C4-2B (cell line): ENCODE results near the gene WNT2.

Source experiments
- H3K27ac ChIP-seq: fragments of 450-650 bp; 2 replicates; pipeline ENCODE4 v1.5.1; 2017
- CTCF ChIP-seq: fragments of 450-650 bp; conservative IDR thresholded peaks from 2 replicates; pipeline ENCODE4 v1.5.1; 2017; ENCODE audit warnings: mild to moderate bottlenecking
- ZFX ChIP-seq: fragments of 450-650 bp; IDR thresholded peaks from 2 replicates; pipeline ENCODE4 v1.6.1; 2017

WNT2 gene

GRCh38 chr7:117274951-117275350 is 47.9 kb downstream of the WNT2 start:
- no peak overlapping the region for H3K27ac ChIP-seq
- no peak for TF ChIP-seq ZFX
- TF ChIP-seq CTCF: no peak

DNA sequence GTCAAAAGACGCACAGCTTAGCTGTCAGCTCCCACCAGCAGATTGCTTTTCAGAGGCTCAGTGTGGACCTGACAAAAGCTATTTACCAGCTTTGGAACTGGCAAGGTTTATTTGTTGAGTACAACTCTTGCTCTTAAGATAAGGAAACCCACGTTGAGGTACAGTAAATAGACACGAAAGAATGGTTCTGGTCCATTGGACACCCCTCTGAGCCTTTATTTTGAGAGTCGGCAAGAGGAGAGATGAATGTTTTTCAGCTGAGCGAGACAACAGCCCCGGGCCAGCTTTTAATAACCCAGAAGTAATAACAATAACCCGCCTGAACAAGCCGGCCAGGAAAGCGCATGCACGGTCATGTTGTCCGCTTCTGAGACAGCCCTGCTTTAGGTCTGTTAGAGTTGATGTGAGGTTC is 49.0 kb downstream of the WNT2 start:
- H3K27ac ChIP-seq: no peak overlapping the region
- no peak for TF ChIP-seq CTCF
- no peak for TF ChIP-seq ZFX

- no peak for TF ChIP-seq ZFX
- no peak for TF ChIP-seq CTCF
- no peak overlapping the region for H3K27ac ChIP-seq
Measured at GRCh38 chr7:117273325-117273724, 49.5 kb downstream of the WNT2 start.

DNA sequence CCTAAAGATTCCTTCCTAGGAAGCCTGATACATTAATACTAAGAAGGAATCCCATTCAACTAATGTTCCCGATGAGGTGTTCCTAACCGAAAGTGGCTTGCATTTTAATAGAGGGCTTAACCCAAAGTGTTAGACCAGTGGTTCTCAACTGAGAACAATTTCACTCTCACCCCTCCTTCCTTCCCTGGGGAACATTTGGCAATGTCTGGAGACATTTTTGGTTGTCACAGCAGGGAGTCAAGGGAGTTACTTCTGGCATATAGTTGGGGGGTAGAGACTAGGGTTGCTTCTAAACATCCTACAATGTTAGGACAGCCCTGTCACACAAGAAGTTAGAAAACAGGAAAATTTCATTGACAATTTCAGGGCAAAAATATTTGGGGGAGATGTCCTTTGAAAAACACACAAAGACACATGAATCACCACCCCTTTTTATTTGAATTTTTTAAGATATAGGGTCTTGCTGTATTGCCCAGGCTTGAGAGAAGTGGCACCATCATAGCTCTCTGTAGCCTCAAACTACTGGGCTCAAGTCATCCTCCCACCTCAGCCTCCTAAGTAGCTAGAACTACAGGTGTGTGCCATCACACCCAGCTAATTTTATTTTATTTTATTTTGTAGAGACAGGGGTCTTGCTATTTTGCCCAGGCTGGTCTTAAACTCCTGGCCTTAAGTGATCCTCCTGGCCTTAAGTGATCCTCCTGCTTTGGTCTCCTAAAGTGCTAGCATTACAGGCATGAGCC is 50.7 kb downstream of the WNT2 start:
- H3K27ac ChIP-seq: no peak overlapping the region
- TF ChIP-seq CTCF (no peak), ZFX (no peak)

DNA sequence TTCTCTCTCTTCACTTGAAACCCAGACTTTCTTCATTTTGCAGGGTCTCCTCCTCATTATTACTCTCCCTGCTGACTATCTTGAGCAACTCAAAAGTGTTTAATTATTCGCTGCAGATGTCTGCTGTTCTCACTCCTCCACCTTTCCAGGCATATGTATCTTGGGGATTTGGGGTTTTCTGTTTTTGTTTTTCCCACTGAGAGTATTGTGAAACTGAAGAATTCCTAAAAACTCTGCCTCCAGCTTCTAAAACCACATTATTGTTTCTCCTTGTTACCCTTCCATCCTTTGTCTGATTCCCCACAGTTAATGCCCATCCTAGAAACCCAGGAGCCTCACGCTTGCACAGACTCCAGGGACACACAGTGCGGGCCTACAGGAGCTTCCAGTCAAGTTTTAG is 51.3 kb downstream of the WNT2 start:
- no peak overlapping the region for H3K27ac ChIP-seq
- TF ChIP-seq ZFX: no peak
- TF ChIP-seq CTCF: no peak

GRCh38 chr7:117270371-117270770 is 52.5 kb downstream of the WNT2 start:
- no peak overlapping the region for H3K27ac ChIP-seq
- TF ChIP-seq CTCF (no peak), ZFX (no peak)

DNA sequence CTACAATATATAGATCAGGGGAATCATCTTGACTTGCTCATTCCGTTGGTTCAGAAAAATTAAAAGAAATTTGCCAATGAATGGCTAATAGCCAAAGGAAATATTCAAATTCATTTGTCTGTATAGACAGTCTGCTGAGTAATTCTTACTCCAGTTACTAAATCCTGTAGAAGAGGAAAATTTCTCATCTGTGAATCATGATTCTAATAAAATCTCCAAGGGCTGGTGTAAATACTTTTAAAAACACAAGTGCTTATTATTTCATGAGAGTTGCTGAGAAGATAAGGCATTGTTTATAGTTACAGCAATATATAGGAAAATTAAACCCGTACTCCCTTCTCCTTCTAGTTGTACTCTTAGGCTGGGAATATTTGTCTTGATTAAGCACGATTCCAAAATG is 53.0 kb downstream of the WNT2 start:
- H3K27ac ChIP-seq: no peak overlapping the region
- no peak for TF ChIP-seq CTCF
- TF ChIP-seq ZFX: no peak
